ENCODE data around the gene RPS15. TPM values are rescaled to one million over a fixed set of nuclear protein-coding genes. Genes with fewer than 3 reads are reported as not detected.
A peak's percentile ranks its signal among the peaks of the same experiment; 100 is the strongest.
"Not testable (repeated sequence)": the region's sequence is repeated elsewhere in the genome, so short reads cannot be mapped to it uniquely, and the experiment has no call there.

Gene RPS15
- total RNA-seq, 2 donors from 2014 or later, result 1,653 to 1,678 TPM

DNA sequence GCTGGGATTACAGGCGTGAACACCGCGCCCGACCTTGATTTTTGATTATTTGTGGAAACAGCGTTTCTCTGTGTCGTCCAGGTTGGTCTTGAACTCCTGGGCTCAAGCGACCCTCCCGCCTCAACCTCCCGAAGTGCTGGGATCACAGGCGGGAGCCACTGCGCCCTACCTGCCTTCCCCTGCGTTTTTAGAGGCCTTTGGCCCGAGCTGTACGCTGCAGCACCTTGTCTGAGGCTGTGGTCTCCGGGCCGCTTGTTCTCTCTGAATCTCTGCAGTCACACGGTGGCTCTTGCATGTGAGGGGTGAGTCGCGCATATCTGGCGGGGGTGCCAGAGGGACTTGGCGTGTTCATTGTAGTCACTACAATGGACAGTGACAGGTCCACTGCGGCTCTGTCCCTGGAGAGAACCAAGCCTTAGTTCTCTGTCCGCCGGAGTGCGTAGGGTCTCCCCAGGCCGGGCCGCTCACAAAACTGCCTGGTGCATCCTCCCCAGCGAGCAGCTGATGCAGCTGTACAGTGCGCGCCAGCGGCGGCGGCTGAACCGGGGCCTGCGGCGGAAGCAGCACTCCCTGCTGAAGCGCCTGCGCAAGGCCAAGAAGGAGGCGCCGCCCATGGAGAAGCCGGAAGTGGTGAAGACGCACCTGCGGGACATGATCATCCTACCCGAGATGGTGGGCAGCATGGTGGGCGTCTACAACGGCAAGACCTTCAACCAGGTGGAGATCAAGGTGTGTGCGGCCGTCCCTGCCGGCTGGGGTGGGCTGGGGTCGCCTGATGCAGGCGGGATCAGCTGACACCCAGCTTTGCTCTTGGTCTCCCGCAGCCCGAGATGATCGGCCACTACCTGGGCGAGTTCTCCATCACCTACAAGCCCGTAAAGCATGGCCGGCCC lies 1.6 kb downstream of the RPS15 start:
- H3K4me3 Mint-ChIP-seq, result peak overlapping the region; percentile 98
- not testable (repeated sequence) for H3K27me3 Mint-ChIP-seq; H3K36me3 Mint-ChIP-seq (ENCODE audit: low read depth); H3K9me3 ChIP-seq (ENCODE audit: control insufficient read depth, low read length, poor library complexity, severe bottlenecking); DNase-seq; ATAC-seq
- peaks cover 18% of the 10 kb centered on the region for H3K4me1 Mint-ChIP-seq
- peak overlapping the region; percentile 96 for H3K27ac Mint-ChIP-seq

- ATAC-seq (no peak), DNase-seq (no peak)
- H3K36me3 Mint-ChIP-seq (ENCODE audit: low read depth), result peaks cover 6% of the 10 kb centered on the region
- H3K27ac Mint-ChIP-seq, result peak overlapping the region; percentile 96
- H3K4me1 Mint-ChIP-seq, result peaks cover 19% of the 10 kb centered on the region
- H3K27me3 Mint-ChIP-seq, result no peaks in the 10 kb centered on the region
- peak overlapping the region; percentile 59 for H3K4me3 Mint-ChIP-seq
- H3K9me3 ChIP-seq (ENCODE audit: control insufficient read depth, low read length, poor library complexity, severe bottlenecking), result no peaks in the 10 kb centered on the region
Observed at GRCh38 chr19:1440418-1440801, 2.2 kb downstream of the RPS15 start.

- H3K27ac Mint-ChIP-seq, result peak overlapping the region; percentile 96
Observed at GRCh38 chr19:1441022-1441426, 2.8 kb downstream of the RPS15 start.

DNA sequence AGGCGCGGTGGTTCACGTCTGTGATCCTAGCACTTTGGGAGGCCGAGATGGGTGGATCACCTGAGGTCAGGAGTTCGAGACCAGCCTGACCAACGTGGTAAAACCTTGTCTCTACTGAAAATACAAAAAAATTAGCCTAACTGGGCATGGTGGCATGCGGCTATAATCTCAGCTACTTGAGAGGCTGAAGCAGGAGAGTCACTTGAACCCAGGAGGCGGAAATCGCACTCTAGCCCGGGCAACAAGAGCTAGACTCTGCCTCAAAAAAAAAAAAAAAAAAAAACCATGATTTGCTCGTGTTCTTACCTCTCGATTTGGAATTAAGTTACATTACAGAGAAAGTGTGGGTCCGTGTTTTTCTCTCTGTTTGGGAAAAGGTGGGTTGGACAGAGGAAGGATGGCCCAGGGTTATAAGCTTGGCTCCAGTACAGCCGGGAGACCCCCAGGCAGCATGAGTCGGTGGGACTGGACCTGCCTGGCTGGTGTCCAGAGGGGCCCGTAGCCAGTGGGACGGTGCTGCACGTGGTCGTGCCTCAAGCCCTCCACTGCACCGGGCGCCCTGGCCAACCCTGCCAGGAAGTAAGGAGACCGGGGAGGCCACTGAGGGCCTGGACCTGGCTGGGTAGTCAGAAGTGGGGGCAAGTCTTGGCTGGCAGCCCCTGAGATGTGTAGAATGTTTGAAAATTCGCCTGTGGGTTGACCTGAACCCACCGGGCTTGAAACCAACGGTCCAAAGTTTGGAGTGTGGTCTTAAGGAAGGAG lies 3.7 kb downstream of the RPS15 start:
- peak overlapping the region; percentile 52 for H3K4me3 Mint-ChIP-seq
- peaks cover 22% of the 10 kb centered on the region for H3K4me1 Mint-ChIP-seq
- peak overlapping the region; percentile 24 for H3K27ac Mint-ChIP-seq
- peaks cover 6% of the 10 kb centered on the region for H3K36me3 Mint-ChIP-seq (ENCODE audit: low read depth)
- no peaks in the 10 kb centered on the region for H3K27me3 Mint-ChIP-seq
- no peaks in the 10 kb centered on the region for H3K9me3 ChIP-seq (ENCODE audit: control insufficient read depth, low read length, poor library complexity, severe bottlenecking)
- DNase-seq (no peak), ATAC-seq (no peak)

More at GRCh38 chr19:1441022-1441426, 2.8 kb downstream of the RPS15 start:
- Mint-ChIP-seq H3K4me3 (peak overlapping the region; percentile 70), H3K4me1 (peaks cover 20% of the 10 kb centered on the region), H3K36me3 (ENCODE audit: low read depth) (peaks cover 6% of the 10 kb centered on the region), H3K27me3 (no peaks in the 10 kb centered on the region)
- H3K9me3 ChIP-seq (ENCODE audit: control insufficient read depth, low read length, poor library complexity, severe bottlenecking), result no peaks in the 10 kb centered on the region
- no peak for ATAC-seq
- DNase-seq, result no peak

DNA sequence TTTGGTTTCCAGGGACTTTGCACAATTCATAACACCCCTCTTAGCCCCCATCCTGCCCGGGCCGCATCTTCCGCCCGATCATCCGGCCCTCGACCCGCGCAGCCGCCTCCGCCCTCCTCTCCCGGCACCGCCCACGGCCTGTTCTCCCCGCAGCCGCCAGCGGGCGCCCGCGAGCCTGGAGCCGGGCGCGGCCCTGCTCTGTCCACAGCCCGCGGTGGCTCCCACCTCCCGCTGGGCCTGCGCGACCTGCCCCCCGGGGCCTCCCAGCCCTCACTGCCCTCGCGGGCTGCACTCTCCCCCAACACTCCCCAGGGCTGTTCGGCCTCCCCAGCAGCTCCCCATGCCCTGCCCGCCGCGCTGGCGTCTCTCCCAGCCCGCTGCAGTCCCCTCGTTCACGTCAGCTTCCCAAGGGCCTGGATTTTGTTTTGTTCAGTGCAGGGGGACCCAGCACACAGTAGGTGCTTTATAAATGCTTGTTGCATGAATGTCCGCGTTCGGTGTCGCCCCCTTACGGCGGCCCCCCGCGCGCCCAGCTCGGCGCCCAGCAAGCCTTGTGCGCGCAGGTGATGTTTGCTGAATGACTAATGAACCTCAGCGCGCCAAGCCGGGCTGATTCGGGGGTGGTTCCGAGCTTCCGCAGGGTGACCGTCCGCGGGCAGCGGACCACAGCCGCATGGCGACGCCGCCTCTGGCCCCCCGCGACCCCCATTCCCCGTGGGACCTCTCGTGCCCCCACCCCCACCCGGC lies 7.2 kb downstream of the RPS15 start:
- DNase-seq (peak; percentile 67 to 75 (median 72)), ATAC-seq (peak; percentile 89)
- Mint-ChIP-seq H3K36me3 (ENCODE audit: low read depth) (peaks cover 9% of the 10 kb centered on the region), H3K27me3 (peaks cover 22% of the 10 kb centered on the region), H3K4me1 (peaks cover 12% of the 10 kb centered on the region), H3K4me3 (peak overlapping the region; percentile 78), H3K27ac (no peak overlapping the region)
- no peaks in the 10 kb centered on the region for H3K9me3 ChIP-seq (ENCODE audit: control insufficient read depth, low read length, poor library complexity, severe bottlenecking)

GRCh38 chr19:1445932-1446712 lies 7.9 kb downstream of the RPS15 start:
- Mint-ChIP-seq H3K27me3 (peaks cover 30% of the 10 kb centered on the region), H3K4me3 (peak overlapping the region; percentile 25), H3K36me3 (ENCODE audit: low read depth) (peaks cover 13% of the 10 kb centered on the region), H3K27ac (no peak overlapping the region), H3K4me1 (peaks cover 13% of the 10 kb centered on the region)
- DNase-seq, result no peak
- no peaks in the 10 kb centered on the region for H3K9me3 ChIP-seq (ENCODE audit: control insufficient read depth, low read length, poor library complexity, severe bottlenecking)
- no peak for ATAC-seq

GRCh38 chr19:1446713-1447481 lies 8.7 kb downstream of the RPS15 start:
- H3K27ac Mint-ChIP-seq, result no peak overlapping the region
- ATAC-seq, result no peak

DNA sequence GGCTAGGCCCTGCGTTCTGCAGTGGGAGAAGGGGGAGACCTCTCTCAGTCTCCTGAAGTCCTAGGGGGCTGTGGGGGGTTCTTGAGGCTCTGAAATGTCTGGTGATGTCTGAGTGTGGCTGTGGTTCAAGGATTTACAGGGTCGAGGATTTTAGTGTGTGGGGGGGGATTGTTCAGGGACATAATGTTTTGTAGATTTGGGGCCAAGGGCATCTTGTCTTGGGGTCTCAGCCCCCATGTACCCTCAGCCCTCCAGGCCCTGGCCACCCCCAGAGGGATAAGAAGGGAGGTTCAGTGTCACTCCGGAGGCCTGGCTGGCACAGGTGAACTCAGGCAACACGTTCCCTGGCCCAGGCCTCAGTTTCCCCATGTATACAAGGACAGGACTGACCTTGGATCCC lies 9.3 kb downstream of the RPS15 start:
- Mint-ChIP-seq H3K36me3 (ENCODE audit: low read depth) (peaks cover 13% of the 10 kb centered on the region), H3K4me3 (peak overlapping the region; percentile 56), H3K27me3 (peaks cover 33% of the 10 kb centered on the region), H3K27ac (no peak overlapping the region), H3K4me1 (peaks cover 13% of the 10 kb centered on the region)
- DNase-seq (no peak), ATAC-seq (no peak)
- H3K9me3 ChIP-seq (ENCODE audit: control insufficient read depth, low read length, poor library complexity, severe bottlenecking), result no peaks in the 10 kb centered on the region

More at GRCh38 chr19:1446713-1447481, 8.7 kb downstream of the RPS15 start:
- peak overlapping the region; percentile 79 for H3K4me3 Mint-ChIP-seq
- H3K27me3 Mint-ChIP-seq, result peaks cover 32% of the 10 kb centered on the region
- no peaks in the 10 kb centered on the region for H3K9me3 ChIP-seq (ENCODE audit: control insufficient read depth, low read length, poor library complexity, severe bottlenecking)
- H3K36me3 Mint-ChIP-seq (ENCODE audit: low read depth), result peaks cover 13% of the 10 kb centered on the region
- H3K4me1 Mint-ChIP-seq, result peaks cover 13% of the 10 kb centered on the region
- DNase-seq, result no peak

DNA sequence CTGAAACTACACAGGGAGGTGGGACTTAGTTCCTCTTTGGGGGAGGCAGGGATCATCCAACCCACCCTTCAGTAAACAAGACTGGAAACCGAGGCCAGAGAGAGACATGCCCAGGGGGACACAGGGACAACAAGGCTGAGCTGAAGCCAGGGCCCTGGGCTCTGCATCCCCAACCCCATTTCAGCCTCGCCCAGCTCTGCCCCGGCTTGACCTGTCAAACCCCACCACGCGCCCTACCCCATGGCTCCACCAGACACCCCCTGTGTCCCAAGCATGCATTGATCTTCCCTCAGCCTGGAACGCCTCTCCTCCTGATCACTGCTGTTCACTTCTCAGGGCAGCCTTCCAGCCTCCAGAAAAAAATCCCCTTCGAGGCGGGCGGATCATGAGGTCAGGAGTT lies 9.7 kb downstream of the RPS15 start:
- H3K4me1 Mint-ChIP-seq, result peaks cover 13% of the 10 kb centered on the region
- H3K27me3 Mint-ChIP-seq, result peaks cover 37% of the 10 kb centered on the region
- ATAC-seq, result no peak
- H3K36me3 Mint-ChIP-seq (ENCODE audit: low read depth), result peaks cover 13% of the 10 kb centered on the region
- H3K4me3 Mint-ChIP-seq, result peak overlapping the region; percentile 19
- DNase-seq, result no peak
- H3K9me3 ChIP-seq (ENCODE audit: control insufficient read depth, low read length, poor library complexity, severe bottlenecking), result no peaks in the 10 kb centered on the region
- H3K27ac Mint-ChIP-seq, result no peak overlapping the region

GRCh38 chr19:1449467-1450442 lies 11.6 kb downstream of the RPS15 start, which contains the start of gene APC2:
Gene APC2 (plus strand): TSS chr19:1450121. CDS start chr19:1453002, 2,881 bp downstream.
- ATAC-seq (peak; percentile 37), DNase-seq (no peak)
- Mint-ChIP-seq H3K4me1 (peaks cover 16% of the 10 kb centered on the region), H3K4me3 (peak within 1 kb of the TSS; percentile 70), H3K27me3 (peaks cover 45% of the 10 kb centered on the region), H3K36me3 (ENCODE audit: low read depth) (peaks cover 13% of the 10 kb centered on the region), H3K27ac (no peak within 1 kb of the TSS)
- H3K9me3 ChIP-seq (ENCODE audit: control insufficient read depth, low read length, poor library complexity, severe bottlenecking), result no peaks in the 10 kb centered on the region

Measured in T-helper 17 cell (primary cell).